ENCODE results near the gene ZNF577. TPM values are rescaled to one million over a fixed set of nuclear protein-coding genes. Genes with fewer than 3 reads are reported as not detected.

The ZNF577 gene
- total and polyA plus RNA-seq, 4 donors, result 5.0 to 39.2 (median 9.7) TPM

DNA sequence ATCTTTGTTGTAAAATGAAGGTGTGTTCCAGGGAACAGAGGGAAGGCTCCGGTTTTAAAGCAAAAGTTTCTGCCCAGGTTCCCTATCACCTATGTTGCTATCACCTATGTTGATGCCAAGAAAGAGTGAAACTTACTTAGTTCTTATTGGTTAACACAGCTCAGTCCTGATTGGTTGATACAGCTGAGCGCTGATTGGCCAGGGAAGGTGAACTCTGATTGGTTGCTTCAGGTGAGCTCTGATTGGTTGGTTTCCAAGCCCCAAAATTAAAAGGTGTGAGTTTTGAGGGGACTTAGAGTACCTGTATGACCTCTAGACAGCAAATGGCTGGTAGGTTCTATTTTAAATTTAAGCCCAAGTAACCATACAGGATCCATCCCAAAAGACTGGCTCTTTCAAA lies 50.6 kb downstream of the ZNF577 start:
- H3K4me1 ChIP-seq (ENCODE audit: control insufficient read depth in 5 of 5, insufficient read depth in 5 of 5, low read length in 5 of 5), result no peaks in the 10 kb centered on the region
- TF ChIP-seq CTCF (IDR thresholded peaks at IDR 0.05; ENCODE audit: control extremely low read depth, extremely low read depth), result no peak
- ATAC-seq (ENCODE audit: insufficient read depth, low FRiP score), result no peak
- H3K9ac ChIP-seq (ENCODE audit: insufficient read depth in 1 of 2, low read length in 2 of 2), result no peak overlapping the region
- no peak overlapping the region for H3K4me3 ChIP-seq
- no peaks in the 10 kb centered on the region for H3K27me3 ChIP-seq (ENCODE audit: control insufficient read depth in 3 of 3, insufficient read depth in 3 of 3, low read length in 2 of 3)
- H3K9me3 ChIP-seq (ENCODE audit: control insufficient read depth in 4 of 4, insufficient read depth in 3 of 4, low read length in 3 of 4), result peaks cover 0 to 21% (median 0%) of the 10 kb centered on the region in 4 donors
- H3K27ac ChIP-seq (ENCODE audit: low read depth in 1 of 2, low read length in 1 of 2), result no peak overlapping the region
- 93 to 100% methylated on average over 2 of the region's 2 CpGs for WGBS, 2 donors
- H3K36me3 ChIP-seq (ENCODE audit: control insufficient read depth in 4 of 4, insufficient read depth in 4 of 4, low read length in 4 of 4), result peaks cover 0 to 4% (median 0%) of the 10 kb centered on the region in 4 donors
- DNase-seq, result no peak

GRCh38 chr19:51830274-51830673 lies 57.5 kb downstream of the ZNF577 start:
- Histone ChIP-seq H3K27ac (ENCODE audit: low read depth in 1 of 2, low read length in 1 of 2) (no peak overlapping the region), H3K4me3 (no peak overlapping the region), H3K27me3 (ENCODE audit: control insufficient read depth in 3 of 3, insufficient read depth in 3 of 3, low read length in 2 of 3) (no peaks in the 10 kb centered on the region), H3K9me3 (ENCODE audit: control insufficient read depth in 4 of 4, insufficient read depth in 3 of 4, low read length in 3 of 4) (peaks cover 0 to 13% (median 1%) of the 10 kb centered on the region in 4 donors), H3K4me1 (ENCODE audit: control insufficient read depth in 5 of 5, insufficient read depth in 5 of 5, low read length in 5 of 5) (no peaks in the 10 kb centered on the region), H3K9ac (ENCODE audit: insufficient read depth in 1 of 2, low read length in 2 of 2) (no peak overlapping the region), H3K36me3 (ENCODE audit: control insufficient read depth in 4 of 4, insufficient read depth in 4 of 4, low read length in 4 of 4) (no peaks in the 10 kb centered on the region)
- WGBS, 2 donors, result 42 to 81% methylated on average over 2 of the region's 2 CpGs
- DNase-seq (peak in 2 of 3 donors; percentile 27 to 39), ATAC-seq (ENCODE audit: insufficient read depth, low FRiP score) (no peak)
- peak; percentile 22 for TF ChIP-seq CTCF (IDR thresholded peaks at IDR 0.05; ENCODE audit: control extremely low read depth, extremely low read depth)

- 59 to 82% methylated on average over 13 of the region's 13 CpGs for WGBS, 2 donors
Measured at GRCh38 chr19:51824281-51825005, 63.3 kb downstream of the ZNF577 start.

More at GRCh38 chr19:51824281-51825005, 63.3 kb downstream of the ZNF577 start:
- Histone ChIP-seq H3K4me1 (ENCODE audit: control insufficient read depth in 5 of 5, insufficient read depth in 5 of 5, low read length in 5 of 5) (no peaks in the 10 kb centered on the region), H3K27me3 (ENCODE audit: control insufficient read depth in 3 of 3, insufficient read depth in 3 of 3, low read length in 2 of 3) (peaks cover 0 to 4% (median 0%) of the 10 kb centered on the region in 3 donors), H3K27ac (ENCODE audit: low read depth in 1 of 2, low read length in 1 of 2) (no peak overlapping the region), H3K9ac (ENCODE audit: insufficient read depth in 1 of 2, low read length in 2 of 2) (no peak overlapping the region), H3K36me3 (ENCODE audit: control insufficient read depth in 4 of 4, insufficient read depth in 4 of 4, low read length in 4 of 4) (no peaks in the 10 kb centered on the region), H3K4me3 (no peak overlapping the region), H3K9me3 (ENCODE audit: control insufficient read depth in 4 of 4, insufficient read depth in 3 of 4, low read length in 3 of 4) (peaks cover 0 to 21% (median 1%) of the 10 kb centered on the region in 4 donors)
- DNase-seq (no peak), ATAC-seq (ENCODE audit: insufficient read depth, low FRiP score) (no peak)
- TF ChIP-seq CTCF (IDR thresholded peaks at IDR 0.05; ENCODE audit: control extremely low read depth, extremely low read depth), result no peak

All from lung (tissue), 12 donors.